Stimulated activated CD8-positive, alpha-beta memory T cell treated with anti-CD3 and anti-CD28 coated beads, Interleukin-4, amount 100 ng/mL, for 24 hours (primary cell): Measurements from ENCODE around the gene CMKLR1.

Experiments used
- DNase-seq: peaks from one replicate; pipeline ENCODE4 v3.0.0-alpha.2; 2020; ENCODE audit warnings: low read depth

CMKLR1 gene

GRCh38 chr12:108361606-108362005, 22.5 kb upstream of the CMKLR1 start:
- no peak for DNase-seq

DNA sequence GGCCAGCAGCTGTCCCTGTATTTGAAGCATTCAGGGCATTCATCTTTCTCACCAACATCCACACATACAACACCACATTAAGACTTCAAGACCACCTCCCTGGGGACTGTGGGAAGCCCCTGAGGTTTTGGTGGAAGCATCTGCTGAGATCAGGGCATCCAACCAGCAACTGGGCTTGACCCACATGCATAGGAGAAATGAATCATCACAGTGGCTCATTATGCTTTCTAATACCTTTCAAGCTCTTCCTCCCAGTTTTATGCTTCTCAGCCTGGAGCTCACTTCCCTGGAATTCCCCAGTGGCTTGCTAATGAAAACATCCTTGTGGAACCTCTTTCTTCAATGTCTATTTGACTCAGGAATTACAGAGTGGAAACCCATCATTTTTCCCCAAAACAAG, 21.4 kb upstream of the CMKLR1 start:
- no peak for DNase-seq

DNA sequence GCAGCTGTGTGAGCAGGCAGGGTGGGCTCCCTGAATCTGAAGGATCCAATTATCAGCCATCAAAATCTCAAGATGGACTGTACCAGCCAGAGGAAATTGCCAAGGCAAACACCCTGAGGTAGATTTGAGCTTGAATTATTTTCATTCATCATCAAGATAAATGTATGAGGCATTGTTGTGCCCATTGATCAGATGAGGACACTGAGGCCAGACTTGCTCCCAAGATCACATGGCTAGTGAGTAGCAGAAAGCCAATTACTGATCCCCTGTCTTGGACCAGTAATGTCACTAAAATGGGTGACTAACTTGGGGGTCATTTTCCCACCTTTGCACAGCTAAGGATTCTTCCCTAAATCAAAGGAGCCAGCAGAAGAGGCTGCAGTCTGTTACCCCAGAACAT, 20.9 kb upstream of the CMKLR1 start:
- no peak for DNase-seq

GRCh38 chr12:108358580-108358965, 19.5 kb upstream of the CMKLR1 start:
- DNase-seq, result no peak

DNA sequence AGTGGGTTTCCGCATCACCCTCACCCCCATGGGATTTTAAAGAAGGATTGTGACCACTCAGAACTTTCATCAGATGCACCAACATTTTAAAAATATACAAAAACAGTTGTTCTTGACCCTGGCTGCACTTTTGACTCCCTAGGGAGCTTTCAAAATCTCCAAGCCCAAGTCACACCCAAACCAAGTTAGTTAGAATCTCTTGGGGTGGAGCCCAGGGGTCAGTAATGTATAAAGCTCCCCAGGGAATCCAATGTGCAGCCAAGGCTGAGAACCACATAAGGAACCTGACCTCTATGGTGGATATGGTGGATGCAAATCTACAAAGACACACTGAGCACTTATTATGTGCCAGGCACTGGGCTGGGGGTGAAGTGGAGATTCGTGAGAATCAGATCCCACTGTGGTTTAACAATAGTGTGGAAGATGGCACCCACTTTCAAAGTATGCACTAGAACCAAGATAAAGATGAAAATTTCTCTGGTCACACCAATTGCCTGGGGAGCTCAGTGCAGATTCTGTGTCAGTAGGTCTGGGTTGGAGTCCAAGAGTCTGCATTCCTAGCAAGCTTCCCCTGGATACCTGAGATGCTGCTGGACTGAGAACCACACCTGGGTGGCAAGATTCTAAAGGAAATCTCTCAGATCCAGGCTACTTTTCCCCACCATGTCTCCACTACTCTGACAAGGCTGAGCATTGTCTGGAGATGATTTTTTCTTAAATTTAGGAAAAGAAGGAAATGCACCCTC, 18.9 kb upstream of the CMKLR1 start:
- no peak for DNase-seq

- no peak for DNase-seq
Measured at GRCh38 chr12:108356835-108357806, 18.0 kb upstream of the CMKLR1 start.

- no peak for DNase-seq
Measured at GRCh38 chr12:108355069-108355468, 16.0 kb upstream of the CMKLR1 start.

DNA sequence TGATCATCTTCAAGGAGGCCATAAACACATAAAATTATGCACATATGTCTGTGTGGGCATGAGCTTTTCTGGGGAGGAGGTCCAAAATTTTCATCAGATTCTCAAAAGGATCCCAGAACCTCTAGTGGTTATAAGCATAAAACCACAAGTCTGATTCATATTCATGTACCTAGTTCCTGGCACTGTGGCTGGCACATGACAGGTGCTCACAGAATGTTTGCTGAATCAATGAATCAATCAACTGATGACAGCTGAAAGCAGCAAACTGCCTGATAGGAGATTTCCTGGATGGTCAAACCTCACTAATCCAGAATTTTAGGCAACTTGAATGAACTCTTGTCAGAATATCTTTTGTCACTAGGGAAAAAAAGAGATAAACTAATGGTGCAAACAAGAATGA, 13.5 kb upstream of the CMKLR1 start:
- DNase-seq, result no peak

- DNase-seq, result no peak
Measured at GRCh38 chr12:108350511-108350910, 11.4 kb upstream of the CMKLR1 start.

GRCh38 chr12:108349278-108349688, 10.2 kb upstream of the CMKLR1 start:
- DNase-seq, result no peak

GRCh38 chr12:108348842-108349241, 9.7 kb upstream of the CMKLR1 start:
- DNase-seq, result no peak

DNA sequence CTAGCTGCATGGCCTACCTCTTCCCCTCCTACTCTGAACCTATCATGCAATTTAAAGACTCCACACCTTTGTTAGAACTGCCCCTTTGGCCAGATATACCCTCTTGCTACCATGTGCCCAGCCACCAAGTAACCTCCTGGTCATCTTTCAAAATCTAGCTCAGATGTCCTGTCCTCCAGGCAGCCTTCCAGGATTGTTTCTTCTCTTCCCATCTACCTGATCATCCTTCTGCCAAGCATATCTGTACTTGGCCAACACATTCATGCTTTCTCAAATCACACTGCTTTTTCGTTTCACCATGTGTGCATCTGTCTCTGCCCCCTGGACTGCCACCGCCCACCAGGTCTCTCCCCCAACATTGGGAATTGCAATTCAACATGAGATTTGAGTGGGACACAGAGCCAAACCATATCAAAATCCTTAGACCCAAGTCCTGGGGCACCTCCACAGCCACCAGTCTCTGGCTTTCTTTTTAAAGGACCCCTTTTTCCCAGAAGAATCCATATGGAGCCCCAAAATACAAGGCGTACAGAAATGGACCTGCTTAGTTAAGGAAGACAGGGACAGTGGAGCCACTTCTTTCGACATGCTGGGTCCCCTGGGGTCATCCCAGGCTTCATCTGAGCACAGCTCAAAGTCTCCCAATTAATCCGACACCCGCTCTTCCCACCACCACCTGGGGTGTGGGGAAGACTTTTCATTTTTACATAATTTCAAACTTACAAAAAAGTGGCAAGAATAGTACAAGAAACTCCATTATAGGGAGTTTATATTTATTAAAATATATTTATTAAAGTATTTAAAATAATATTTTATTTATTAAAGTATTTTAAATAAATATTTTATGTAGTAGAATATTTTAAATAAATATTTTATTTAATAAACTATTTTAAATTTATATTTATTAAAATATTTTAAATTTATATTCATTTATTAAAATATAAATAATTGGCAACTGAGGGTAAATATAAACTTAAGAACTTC, 7.9 kb upstream of the CMKLR1 start:
- no peak for DNase-seq

- DNase-seq, result no peak
Measured at GRCh38 chr12:108345716-108346633, 6.9 kb upstream of the CMKLR1 start.

GRCh38 chr12:108342985-108343384, 3.9 kb upstream of the CMKLR1 start:
- no peak for DNase-seq

DNA sequence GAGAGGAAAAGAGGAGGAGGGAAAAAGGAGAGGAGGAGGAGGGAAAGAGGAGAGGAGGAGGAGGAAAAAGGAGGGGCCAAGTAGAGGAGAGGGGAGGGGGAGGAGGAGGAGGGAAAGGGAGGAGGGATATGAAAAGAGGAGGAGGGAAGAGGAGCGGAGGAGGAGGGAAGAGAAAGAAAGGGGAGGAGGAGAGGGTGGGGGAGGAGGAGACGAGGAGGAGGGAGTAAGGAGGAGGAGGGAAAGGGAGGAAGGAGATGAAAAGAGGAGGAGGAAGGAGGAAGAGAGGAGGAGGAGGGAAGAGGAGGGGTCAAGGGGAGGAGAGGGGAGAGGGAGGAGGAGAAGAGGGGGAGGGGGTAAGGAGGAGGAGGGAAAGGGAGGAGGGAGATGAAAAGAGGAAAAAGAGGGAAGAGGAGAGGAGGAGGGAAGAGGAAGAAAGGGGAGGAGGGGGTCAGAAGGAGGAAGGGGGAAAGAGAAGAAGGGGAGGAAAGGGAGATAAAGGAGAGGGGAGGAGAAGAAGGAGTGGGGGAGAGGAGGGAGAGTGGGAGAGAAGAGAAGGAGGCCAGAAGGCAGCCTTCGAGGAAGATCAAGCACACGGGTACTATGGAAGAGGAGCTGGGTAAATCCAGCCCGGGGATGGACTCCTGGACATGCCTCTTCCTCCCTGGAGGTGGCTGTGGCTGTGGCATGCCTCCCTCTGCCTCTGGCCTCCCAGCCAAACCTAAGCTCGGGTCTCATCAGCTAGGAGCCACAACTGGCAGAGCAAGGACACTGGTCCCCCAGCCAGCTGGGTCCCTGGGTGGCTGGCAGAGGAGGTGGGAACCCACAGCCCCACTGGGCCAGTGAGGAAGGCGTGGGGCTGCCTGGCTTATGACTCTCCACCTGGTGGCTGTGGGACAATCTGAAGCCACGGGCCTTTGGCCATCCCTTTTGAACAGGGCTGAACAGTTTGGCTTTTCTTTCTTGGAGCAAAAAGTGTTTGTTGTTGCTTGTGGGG, 3.0 kb upstream of the CMKLR1 start:
- DNase-seq, result no peak

DNA sequence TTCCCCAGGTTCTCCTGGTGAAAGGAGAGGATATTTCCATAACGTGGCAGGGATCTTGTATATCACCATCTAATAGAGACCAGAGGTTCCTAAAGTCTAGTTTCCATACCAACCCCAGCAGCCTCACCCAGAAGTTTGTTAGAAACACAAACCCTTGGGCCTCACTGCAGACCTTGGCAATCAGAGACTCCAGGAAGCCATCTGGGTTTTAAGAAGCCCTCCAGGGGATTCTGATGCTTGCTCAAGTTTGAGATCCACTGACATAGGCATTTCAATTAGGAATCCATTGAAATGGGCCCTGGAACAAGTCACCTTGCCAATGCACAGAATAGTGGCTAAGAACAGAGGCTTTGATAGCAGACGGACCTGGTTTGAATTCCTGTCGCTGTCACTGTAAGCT, 2.2 kb upstream of the CMKLR1 start:
- no peak for DNase-seq

GRCh38 chr12:108340037-108340436, 926 bp upstream of the CMKLR1 start:
- DNase-seq, result no peak

- DNase-seq, result no peak
Measured at GRCh38 chr12:108337235-108338223, 1.6 kb downstream of the CMKLR1 start.
